H9 (cell line): ENCODE data around the gene LDLRAD4. TPM values are rescaled to one million over a fixed set of nuclear protein-coding genes. Genes with fewer than 3 reads are reported as not detected.

Source experiments
- DNase-seq: peaks from one replicate; pipeline ENCODE4 v3.0.0-alpha.2; 2017
- H2AFZ ChIP-seq: one replicate; pipeline ENCODE4 v1.6.1; 2013; ENCODE audit warnings: mild to moderate bottlenecking, low read length, control low read depth, moderate library complexity
- H2AK5ac ChIP-seq: 2 replicates; pipeline ENCODE4 v1.6.1; 2013; ENCODE audit warnings: low read length, control low read depth, mixed read lengths; ENCODE audit not compliant: insufficient read length
- H2BK120ac ChIP-seq: one replicate; pipeline ENCODE4 v1.6.1; 2013; ENCODE audit warnings: low read depth, mild to moderate bottlenecking, low read length, control low read depth, inconsistent platforms; ENCODE audit not compliant: poor library complexity, severe bottlenecking
- H2BK12ac ChIP-seq: 2 replicates; pipeline ENCODE4 v1.6.1; 2013; ENCODE audit warnings: low read length, control low read depth, mixed read lengths, low read depth; ENCODE audit not compliant: insufficient read length
- H2BK15ac ChIP-seq: 2 replicates; pipeline ENCODE4 v1.6.1; 2013; ENCODE audit warnings: low read depth, low read length, control low read depth
- H2BK20ac ChIP-seq: one replicate; pipeline ENCODE4 v1.6.1; 2013; ENCODE audit warnings: low read depth, mild to moderate bottlenecking, low read length, control low read depth, inconsistent platforms; ENCODE audit not compliant: poor library complexity, severe bottlenecking
- H2BK5ac ChIP-seq: 2 replicates; pipeline ENCODE4 v1.6.1; 2013; ENCODE audit warnings: low read length, control low read depth, mixed read lengths; ENCODE audit not compliant: insufficient read length
- H3K14ac ChIP-seq: 2 replicates; pipeline ENCODE4 v1.6.1; 2013; ENCODE audit warnings: low read length, control low read depth; ENCODE audit not compliant: insufficient read depth
- H3K18ac ChIP-seq: 2 replicates; pipeline ENCODE4 v1.6.1; 2013; ENCODE audit warnings: low read depth, mild to moderate bottlenecking, mixed read lengths, low read length, control low read depth; ENCODE audit not compliant: insufficient read length
- H3K23ac ChIP-seq: 2 replicates; pipeline ENCODE4 v1.6.1; 2013; ENCODE audit warnings: low read length, control low read depth, mixed read lengths, low read depth; ENCODE audit not compliant: insufficient read length
- H3K23me2 ChIP-seq: 2 replicates; pipeline ENCODE4 v1.6.1; 2013; ENCODE audit warnings: low read depth, mild to moderate bottlenecking, mixed read lengths, low read length, control low read depth; ENCODE audit not compliant: insufficient read length, poor library complexity, severe bottlenecking
- H3K27ac ChIP-seq: 2 replicates; pipeline ENCODE4 v1.5.1; 2013; ENCODE audit warnings: low read length, control low read depth, mixed read lengths, low read depth; ENCODE audit not compliant: insufficient read length
- H3K27me3 ChIP-seq: 2 replicates; pipeline ENCODE4 v1.6.1; 2013; ENCODE audit warnings: low read length, control low read depth, inconsistent platforms; ENCODE audit not compliant: insufficient read depth
- H3K4ac ChIP-seq: 2 replicates; pipeline ENCODE4 v1.6.1; 2013; ENCODE audit warnings: low read depth, mild to moderate bottlenecking, control low read depth, inconsistent platforms, low read length, moderate library complexity
- H3K4me1 ChIP-seq: 2 replicates; pipeline ENCODE4 v1.6.1; 2013; ENCODE audit warnings: low read length, control low read depth, inconsistent platforms; ENCODE audit not compliant: insufficient read depth
- H3K4me2 ChIP-seq: 2 replicates; pipeline ENCODE4 v1.6.1; 2013; ENCODE audit warnings: low read length, control low read depth, mixed read lengths; ENCODE audit not compliant: insufficient read length, insufficient read depth
- H3K56ac ChIP-seq: 2 replicates; pipeline ENCODE4 v1.6.1; 2013; ENCODE audit warnings: low read depth, mild to moderate bottlenecking, mixed read lengths, low read length, control low read depth; ENCODE audit not compliant: insufficient read length
- H3K79me1 ChIP-seq: 2 replicates; pipeline ENCODE4 v1.6.1; 2013; ENCODE audit warnings: low read depth, mild to moderate bottlenecking, moderate library complexity, low read length, control low read depth, inconsistent platforms; ENCODE audit not compliant: insufficient read depth, poor library complexity, severe bottlenecking
- H3K79me2 ChIP-seq: 2 replicates; pipeline ENCODE4 v1.6.1; 2013; ENCODE audit warnings: low read length, control low read depth, inconsistent platforms; ENCODE audit not compliant: insufficient read depth
- H3K9ac ChIP-seq: 2 replicates; pipeline ENCODE4 v1.6.1; 2013; ENCODE audit warnings: low read length, control low read depth, mixed read lengths; ENCODE audit not compliant: insufficient read length; ENCODE audit errors: extremely low read depth
- H3K9me3 ChIP-seq: one replicate; pipeline ENCODE4 v1.6.1; 2013; ENCODE audit warnings: low read depth, low read length, inconsistent platforms; ENCODE audit not compliant: control insufficient read depth
- H3T11ph ChIP-seq: one replicate; pipeline ENCODE4 v1.6.1; 2013; ENCODE audit warnings: mild to moderate bottlenecking, low read length, control low read depth, inconsistent platforms
- H4K20me1 ChIP-seq: one replicate; pipeline ENCODE4 v1.6.1; 2013; ENCODE audit not compliant: control insufficient read depth, insufficient read length, insufficient read depth
- H4K5ac ChIP-seq: 2 replicates; pipeline ENCODE4 v1.6.1; 2013; ENCODE audit warnings: low read depth, mild to moderate bottlenecking, mixed read lengths, low read length, control low read depth; ENCODE audit not compliant: insufficient read length
- H4K8ac ChIP-seq: replicated peaks from 2 replicates; pipeline ENCODE4 v1.6.1; 2013; ENCODE audit warnings: low read length, control low read depth, mixed read lengths, low read depth; ENCODE audit not compliant: insufficient read length
- H4K91ac ChIP-seq: 2 replicates; pipeline ENCODE4 v1.6.1; 2013; ENCODE audit warnings: low read depth, mild to moderate bottlenecking, moderate library complexity, mixed read lengths, low read length, control low read depth; ENCODE audit not compliant: insufficient read length
- H3K27ac Mint-ChIP-seq, 3 experiments: 2 replicates in 2 of 3; 3 replicates in 1 of 3; pipeline ENCODE4 v1.8.0; 2020 to 2021; ENCODE audit warnings: mixed read lengths in 3 of 3, mild to moderate bottlenecking in 1 of 3, moderate library complexity in 1 of 3
- H3K27me3 Mint-ChIP-seq: 2 replicates; pipeline ENCODE4 v1.8.0; 2021; ENCODE audit warnings: low read depth, mild to moderate bottlenecking, moderate library complexity, mixed read lengths
- H3K36me3 Mint-ChIP-seq, 3 experiments: 2 replicates in 2 of 3; 3 replicates in 1 of 3; pipeline ENCODE4 v1.8.0; 2020 to 2021; ENCODE audit warnings: low read depth in 3 of 3, mixed read lengths in 3 of 3; ENCODE audit not compliant: insufficient read depth in 1 of 3
- H3K4me1 Mint-ChIP-seq, 2 experiments: 2 replicates each; pipeline ENCODE4 v1.8.0; 2020; ENCODE audit warnings: mixed read lengths in 2 of 2
- H3K4me3 Mint-ChIP-seq, 2 experiments: 2 replicates in 1 of 2; 3 replicates in 1 of 2; pipeline ENCODE4 v1.8.0; 2020 to 2021; ENCODE audit warnings: mild to moderate bottlenecking in 2 of 2, mixed read lengths in 2 of 2, moderate library complexity in 1 of 2
- H3K9me3 Mint-ChIP-seq, 2 experiments: 2 replicates in 1 of 2; 3 replicates in 1 of 2; pipeline ENCODE4 v1.8.0; 2020; ENCODE audit warnings: mild to moderate bottlenecking in 2 of 2, mixed read lengths in 2 of 2, moderate library complexity in 1 of 2
- CTCF ChIP-seq: fragments of 200-600 bp; sonication (generic); conservative IDR thresholded peaks from 3 replicates; pipeline ENCODE4 v1.8.0; 2021; ENCODE audit warnings: antibody characterized with exemption, mild to moderate bottlenecking
- WGBS: extraction: QIAGEN DNeasy Blood & Tissue Kit; methylation state at CpG from one replicate; pipeline ENCODE4 v1.1.7; 2013; ENCODE audit warnings: missing lambda C conversion rate, low lambda C conversion rate, mixed read lengths; ENCODE audit not compliant: insufficient read length; ENCODE audit errors: extremely low coverage; 5-methylcytosine and 5-hydroxymethylcytosine counted together
- total RNA-seq: library from RNA; stranded (reverse); gene quantifications from 2 replicates; pipeline ENCODE4 v1.2.1, GENCODE V29; 2021

The LDLRAD4 gene
- total RNA-seq, 1 experiment from 2014 or later: 3.9 TPM

DNA sequence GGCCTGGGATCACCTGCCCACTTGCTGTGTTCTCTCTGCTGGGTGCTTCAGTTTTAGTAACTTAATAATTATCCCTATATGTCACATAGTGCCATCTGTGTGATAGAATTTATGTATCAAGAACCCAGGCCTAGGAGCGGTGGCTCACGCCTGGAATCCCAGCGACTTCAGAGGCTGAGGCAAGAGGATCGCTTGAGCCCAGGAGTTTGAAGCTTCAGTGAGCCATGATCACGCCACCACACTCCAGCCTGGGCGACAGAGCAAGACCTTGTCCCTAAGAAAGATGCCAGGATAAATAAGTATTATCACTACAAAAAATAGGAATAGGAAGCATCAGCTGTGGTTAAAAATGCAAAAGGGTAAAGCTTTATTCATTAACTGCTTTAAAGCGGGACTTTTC, 267.0 kb downstream of the LDLRAD4 start:
- Histone ChIP-seq H2BK120ac (no peak overlapping the region), H2BK12ac (no peak overlapping the region), H2BK20ac (no peak overlapping the region), H4K8ac (no peak overlapping the region), H3K56ac (no peak overlapping the region), H3K9ac (no peak overlapping the region), H3K4ac (no peak overlapping the region), H2BK5ac (no peak overlapping the region), H3K79me1 (no peaks in the 10 kb centered on the region), H3K27me3 (no peaks in the 10 kb centered on the region), H3T11ph (no peak overlapping the region), H3K4me1 (peaks cover 6% of the 10 kb centered on the region; the same call in 1 of the 2 replicates), H3K79me2 (no peaks in the 10 kb centered on the region), H4K91ac (no peak overlapping the region), H2BK15ac (no peak overlapping the region), H3K27ac (no peak overlapping the region), H3K14ac (no peak overlapping the region), H3K23me2 (no peaks in the 10 kb centered on the region), H3K23ac (no peak overlapping the region), H4K5ac (no peak overlapping the region), H3K18ac (no peak overlapping the region), H3K4me2 (no peak overlapping the region), H2AFZ (no peak overlapping the region), H2AK5ac (no peak overlapping the region), H4K20me1 (no peaks in the 10 kb centered on the region), H3K9me3 (no peaks in the 10 kb centered on the region)
- DNase-seq: no peak
- no peak for TF ChIP-seq CTCF
- Mint-ChIP-seq H3K9me3 (no peaks in the 10 kb centered on the region; a peak in 1 of 5 replicates), H3K27me3 (peaks cover 16% of the 10 kb centered on the region), H3K4me3 (no peak overlapping the region), H3K27ac (no peak overlapping the region), H3K4me1 (peaks cover 10 to 32% of the 10 kb centered on the region in 2 experiments), H3K36me3 (no peaks in the 10 kb centered on the region; a peak in 1 of 7 replicates)
- WGBS: no CpG with 5 or more reads among the region's 7 CpGs
